Type B pancreatic cell (in vitro differentiated cells): ENCODE results near the gene DMRTC1B. TPM values are rescaled to one million over a fixed set of nuclear protein-coding genes. Genes with fewer than 3 reads are reported as not detected.
"Not testable (repeated sequence)": the region's sequence is repeated elsewhere in the genome, so short reads cannot be mapped to it uniquely, and the experiment has no call there.

Experiments
- DNase-seq: peaks from one replicate; pipeline ENCODE4 v3.0.0; 2021; ENCODE audit warnings: mixed read lengths; ENCODE audit not compliant: unreplicated experiment; ENCODE audit errors: extremely low spot score
- H3K27ac Mint-ChIP-seq: 2 replicates; pipeline ENCODE4 v1.8.0; 2021; ENCODE audit warnings: mild to moderate bottlenecking, mixed read lengths
- H3K27me3 Mint-ChIP-seq: 2 replicates; pipeline ENCODE4 v1.8.0; 2021; ENCODE audit warnings: mixed read lengths
- H3K36me3 Mint-ChIP-seq: 2 replicates; pipeline ENCODE4 v1.8.0; 2021; ENCODE audit warnings: mixed read lengths
- H3K4me1 Mint-ChIP-seq: one replicate; pipeline ENCODE4 v1.8.0; 2021; ENCODE audit warnings: mixed read lengths; ENCODE audit not compliant: unreplicated experiment
- H3K4me3 Mint-ChIP-seq: 2 replicates; pipeline ENCODE4 v1.8.0; 2021; ENCODE audit warnings: mild to moderate bottlenecking, mixed read lengths
- H3K9me3 Mint-ChIP-seq: 2 replicates; pipeline ENCODE4 v1.8.0; 2021; ENCODE audit warnings: mixed read lengths
- total RNA-seq: library from RNA; stranded (reverse); gene quantifications from 2 replicates; pipeline ENCODE4 v1.2.1, GENCODE V29; 2021; ENCODE audit warnings: low replicate concordance

Gene DMRTC1B
- total RNA-seq, 1 donor from 2014 or later, result 1.9 TPM

- H3K27ac Mint-ChIP-seq, H3K4me1 Mint-ChIP-seq, H3K36me3 Mint-ChIP-seq, H3K4me3 Mint-ChIP-seq, H3K9me3 Mint-ChIP-seq, DNase-seq, H3K27me3 Mint-ChIP-seq: not testable (repeated sequence)
These were observed 11.5 kb downstream of the DMRTC1B start for GRCh38 chrX:72788142-72788541.

- DNase-seq, H3K4me3 Mint-ChIP-seq, H3K9me3 Mint-ChIP-seq, H3K27ac Mint-ChIP-seq, H3K4me1 Mint-ChIP-seq, H3K36me3 Mint-ChIP-seq, H3K27me3 Mint-ChIP-seq: not testable (repeated sequence)
These were observed 13.7 kb downstream of the DMRTC1B start for GRCh38 chrX:72790390-72790789.

- H3K4me1 Mint-ChIP-seq, H3K27ac Mint-ChIP-seq, H3K36me3 Mint-ChIP-seq, H3K27me3 Mint-ChIP-seq, H3K9me3 Mint-ChIP-seq, H3K4me3 Mint-ChIP-seq, DNase-seq: not testable (repeated sequence)
These were observed 31.4 kb downstream of the DMRTC1B start, which contains the start of gene FAM236D for GRCh38 chrX:72808110-72808509. Gene FAM236D (minus strand): TSS chrX:72808210. CDS start chrX:72808110, 100 bp downstream.

GRCh38 chrX:72830701-72831100 lies 54.0 kb downstream of the DMRTC1B start:
- not testable (repeated sequence) for H3K27ac Mint-ChIP-seq, H3K4me1 Mint-ChIP-seq, DNase-seq, H3K36me3 Mint-ChIP-seq, H3K9me3 Mint-ChIP-seq, H3K4me3 Mint-ChIP-seq, H3K27me3 Mint-ChIP-seq

- not testable (repeated sequence) for DNase-seq, H3K9me3 Mint-ChIP-seq, H3K4me3 Mint-ChIP-seq, H3K36me3 Mint-ChIP-seq, H3K27ac Mint-ChIP-seq, H3K4me1 Mint-ChIP-seq, H3K27me3 Mint-ChIP-seq
These were observed 60.8 kb downstream of the DMRTC1B start for GRCh38 chrX:72837532-72837931.

GRCh38 chrX:72882898-72883297 lies 106.2 kb downstream of the DMRTC1B start:
- H3K4me3 Mint-ChIP-seq, H3K27me3 Mint-ChIP-seq, DNase-seq, H3K9me3 Mint-ChIP-seq, H3K36me3 Mint-ChIP-seq, H3K27ac Mint-ChIP-seq, H3K4me1 Mint-ChIP-seq: not testable (repeated sequence)

GRCh38 chrX:72889740-72890139 lies 113.0 kb downstream of the DMRTC1B start:
- H3K4me3 Mint-ChIP-seq, H3K27ac Mint-ChIP-seq, H3K27me3 Mint-ChIP-seq, H3K9me3 Mint-ChIP-seq, H3K36me3 Mint-ChIP-seq, H3K4me1 Mint-ChIP-seq, DNase-seq: not testable (repeated sequence)

Other genes starting within 250 kb of the DMRTC1B start
- gene HDAC8, start 204.0 kb upstream of the DMRTC1B start, total RNA-seq, result 30.3 and 32.4 TPM in 2 replicates
- 10.9 and 16.5 TPM in 2 replicates for gene PHKA1, start 62.6 kb upstream of the DMRTC1B start, total RNA-seq
- not detected in 2 replicates for gene FAM236B, start 5.8 kb downstream of the DMRTC1B start, total RNA-seq
- gene FAM236D, start 31.3 kb downstream of the DMRTC1B start, total RNA-seq, result not detected in 2 replicates
- gene FAM236C, start 135.7 kb downstream of the DMRTC1B start, total RNA-seq, result not detected in 2 replicates
- gene FAM236A, start 161.3 kb downstream of the DMRTC1B start, total RNA-seq, result not detected in 2 replicates
- 0.51 and 1.2 TPM in 2 replicates for gene DMRTC1, start 166.9 kb downstream of the DMRTC1B start, total RNA-seq
- 0.17 TPM in 1 of 2 replicates, not detected in the other for gene PABPC1L2B, start 226.0 kb downstream of the DMRTC1B start, total RNA-seq